HG03097 (cell line): ENCODE data around the gene BEX3.
A peak's percentile ranks its signal among the peaks of the same experiment; 100 is the strongest.
"Not testable (repeated sequence)": the region's sequence is repeated elsewhere in the genome, so short reads cannot be mapped to it uniquely, and the experiment has no call there.

Experiments
- ATAC-seq: cut with Tn5 transposase; IDR thresholded peaks from one replicate; pipeline ENCODE4 v1.9.1; 2021; ENCODE audit not compliant: unreplicated experiment, low FRiP score

BEX3 gene

GRCh38 chrX:103378990-103379389 is 2.7 kb downstream of the BEX3 start:
- no peak for ATAC-seq

GRCh38 chrX:103382877-103383276 is 6.5 kb downstream of the BEX3 start:
- no peak for ATAC-seq

GRCh38 chrX:103384672-103385071 is 8.3 kb downstream of the BEX3 start:
- no peak for ATAC-seq

DNA sequence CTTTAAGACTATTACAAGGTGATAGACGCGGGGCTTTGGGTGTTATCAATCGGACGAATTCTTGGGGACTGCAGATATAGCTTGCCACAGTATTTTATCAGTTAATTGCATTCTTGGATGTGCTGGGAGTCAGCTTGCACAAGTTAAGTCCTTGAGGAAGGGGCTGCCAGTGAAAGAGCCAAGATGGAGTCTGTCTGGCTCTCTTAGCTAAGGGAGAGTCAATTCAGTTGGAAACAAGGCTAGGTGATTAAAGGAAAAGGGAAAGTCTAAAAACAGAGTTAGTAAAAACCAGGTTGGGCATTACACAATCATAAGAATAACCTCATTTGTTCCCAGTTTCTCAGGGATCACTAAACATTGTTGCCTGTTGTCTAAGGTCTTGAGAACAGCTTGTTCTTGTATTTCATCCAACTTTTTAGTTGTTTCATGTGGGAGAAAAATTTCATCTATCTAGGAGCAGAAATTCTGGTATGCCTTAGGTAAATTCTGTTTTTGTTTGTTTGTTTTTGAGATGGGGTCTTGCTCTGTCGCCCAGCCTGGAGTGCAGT is 9.0 kb downstream of the BEX3 start:
- ATAC-seq, result not testable (repeated sequence)

GRCh38 chrX:103386332-103386731 is 10.0 kb downstream of the BEX3 start:
- no peak for ATAC-seq

DNA sequence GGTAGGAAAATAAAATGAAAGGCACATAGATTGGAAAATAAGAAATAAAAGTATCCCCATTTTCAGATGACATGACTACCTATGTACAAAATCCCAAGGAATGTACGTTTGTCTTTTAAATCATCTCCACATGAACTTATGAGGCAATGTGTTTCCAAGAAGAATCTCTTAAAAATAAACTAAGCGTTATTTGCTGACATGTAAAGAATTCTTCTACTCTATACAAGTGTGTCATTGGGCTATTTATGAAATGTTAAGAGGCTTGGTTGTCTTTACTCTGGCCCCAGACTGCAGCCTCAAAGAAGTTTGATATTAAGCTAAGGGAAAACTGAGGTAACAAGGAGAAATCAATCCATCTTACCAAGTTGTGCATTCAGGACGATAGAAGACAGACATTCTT is 17.1 kb downstream of the BEX3 start:
- no peak for ATAC-seq

GRCh38 chrX:103396186-103396585 is 19.8 kb downstream of the BEX3 start:
- ATAC-seq, result no peak

- no peak for ATAC-seq
These were observed 20.3 kb downstream of the BEX3 start for GRCh38 chrX:103396660-103397059.

DNA sequence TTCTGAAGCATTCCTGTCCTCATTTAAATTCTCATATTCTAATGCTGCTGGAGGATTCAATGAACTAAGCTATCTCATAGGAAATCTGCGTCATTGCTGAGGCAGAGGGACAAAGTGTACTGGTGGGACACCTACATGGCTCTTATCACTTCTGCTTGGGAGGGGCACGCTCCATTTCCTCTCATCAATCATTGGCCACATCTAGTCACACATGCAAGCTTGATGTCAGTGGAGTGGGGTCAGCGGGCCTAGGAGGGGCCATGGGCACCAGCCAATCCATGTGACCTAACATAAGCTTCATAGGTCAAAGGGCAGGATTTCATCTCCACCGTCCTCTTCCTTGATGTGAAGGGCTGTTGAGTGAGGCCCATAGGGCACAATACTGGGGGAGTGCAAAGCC is 21.4 kb downstream of the BEX3 start:
- ATAC-seq, result no peak

DNA sequence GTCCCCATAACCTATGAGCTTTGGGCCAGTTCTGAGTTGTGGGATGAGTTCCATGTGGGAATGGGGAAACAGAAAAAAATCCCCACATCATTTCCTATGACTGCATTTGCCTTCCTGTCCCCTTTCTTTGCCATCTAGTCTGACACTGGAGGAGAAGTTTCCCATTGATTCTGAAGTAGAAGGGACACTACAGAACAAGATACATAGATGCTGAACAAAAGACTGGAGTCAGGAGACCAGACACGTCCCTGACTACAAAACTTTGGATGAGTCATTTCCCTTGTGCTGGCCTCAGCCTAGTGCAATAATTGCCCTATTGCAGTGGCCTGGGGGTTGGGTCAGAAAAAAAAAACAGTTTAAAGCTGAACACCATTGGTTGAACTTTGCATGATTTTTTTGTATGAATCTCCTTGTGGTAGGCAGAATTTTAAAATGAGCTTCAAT is 22.1 kb downstream of the BEX3 start:
- ATAC-seq, result no peak

DNA sequence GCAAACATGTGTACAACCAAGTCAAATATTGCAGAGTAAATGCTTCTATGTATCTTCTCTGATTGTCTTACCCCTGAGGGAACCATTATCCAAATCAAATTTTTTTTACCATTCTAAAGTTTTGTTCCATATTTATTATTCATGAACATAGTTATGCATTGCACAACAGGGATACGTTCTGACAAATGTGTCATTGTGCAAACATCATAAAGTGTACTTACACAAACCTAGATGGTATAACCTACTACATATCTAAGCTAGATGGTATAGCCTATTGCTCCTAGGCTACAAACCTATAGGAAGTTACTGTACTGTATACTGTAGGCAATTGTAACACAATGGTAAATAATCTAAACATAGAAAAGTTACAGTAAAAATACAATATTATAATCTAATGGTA is 23.4 kb downstream of the BEX3 start:
- no peak for ATAC-seq

- ATAC-seq, result no peak
These were observed 24.6 kb downstream of the BEX3 start for GRCh38 chrX:103400931-103401330.

DNA sequence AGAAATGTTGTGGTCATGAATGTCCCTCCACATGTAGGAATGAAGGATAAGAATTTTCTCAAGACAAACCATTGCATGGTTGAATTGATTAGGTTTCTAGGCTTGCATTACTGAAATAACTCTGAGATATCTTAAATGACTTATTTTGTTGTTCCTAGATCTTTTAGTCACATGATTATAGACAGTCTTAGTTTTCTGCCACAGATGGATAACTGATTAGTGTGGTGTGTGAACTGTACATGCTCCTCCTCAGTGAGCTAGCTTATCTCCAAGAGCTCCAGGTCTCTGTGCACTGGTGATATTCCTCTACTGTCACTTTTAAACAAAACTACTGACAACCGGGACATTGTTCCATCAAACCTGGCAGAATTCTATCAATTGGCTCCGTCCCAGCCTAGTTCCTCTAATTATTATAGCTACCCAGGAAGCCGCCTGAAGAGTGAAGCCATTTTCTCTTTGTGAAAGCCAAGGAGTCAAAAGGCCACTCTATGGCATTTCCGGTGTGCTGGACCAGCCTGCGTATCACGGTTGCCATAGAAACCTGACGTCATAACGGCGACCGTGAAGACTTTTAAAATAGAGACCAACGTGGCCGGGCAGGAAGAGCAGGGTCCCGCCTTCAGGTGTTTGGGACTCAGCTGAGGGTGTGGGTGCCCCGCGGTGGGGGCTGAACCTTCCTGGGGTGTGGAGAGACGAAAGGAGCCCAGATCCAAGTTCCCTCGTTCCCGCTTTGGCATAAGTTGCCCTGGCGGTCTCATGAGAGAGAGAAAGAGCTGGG is 28.1 kb downstream of the BEX3 start:
- peak; percentile 92 for ATAC-seq

GRCh38 chrX:103405009-103405333 is 28.6 kb downstream of the BEX3 start:
- ATAC-seq, result peak; percentile 13

GRCh38 chrX:103406256-103406655 is 29.9 kb downstream of the BEX3 start:
- ATAC-seq, result no peak

DNA sequence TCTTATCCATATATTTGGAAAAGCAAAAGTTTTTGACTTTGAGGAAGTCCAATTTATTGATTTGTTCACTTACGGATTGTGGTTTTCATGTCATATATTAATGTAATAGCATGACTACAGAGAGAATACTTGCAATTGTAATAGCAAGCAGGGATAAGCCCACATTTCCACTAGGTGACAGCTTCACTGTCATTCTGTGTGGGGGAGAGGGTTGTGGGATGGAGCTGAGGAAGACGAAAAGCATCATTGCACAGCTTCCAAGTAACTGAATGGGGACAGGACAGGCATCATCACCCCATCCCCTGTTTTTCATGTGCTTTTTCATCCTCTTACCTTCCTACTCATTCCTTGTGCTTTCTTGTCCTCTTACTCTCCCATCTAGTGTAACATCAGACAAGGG is 31.4 kb downstream of the BEX3 start:
- ATAC-seq, result no peak

DNA sequence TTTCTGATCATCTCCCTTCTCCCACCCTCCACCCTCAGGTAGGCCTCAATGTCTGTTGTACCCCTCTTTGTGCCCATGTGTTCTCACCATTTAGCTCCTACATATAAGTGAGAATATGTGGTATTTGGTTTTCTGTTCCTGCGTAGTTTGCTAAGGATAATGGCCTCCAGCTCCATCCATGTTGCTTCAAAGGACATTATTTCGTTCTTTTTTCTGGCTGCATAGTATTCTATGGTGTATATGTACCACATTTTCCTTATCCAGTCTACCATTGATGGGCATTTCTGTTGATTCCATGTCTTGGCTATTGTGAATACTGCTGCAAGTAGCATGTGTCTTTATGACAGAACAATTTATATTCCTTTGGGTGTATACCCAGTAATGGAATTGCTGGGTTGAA is 35.4 kb downstream of the BEX3 start:
- ATAC-seq, result not testable (repeated sequence)

DNA sequence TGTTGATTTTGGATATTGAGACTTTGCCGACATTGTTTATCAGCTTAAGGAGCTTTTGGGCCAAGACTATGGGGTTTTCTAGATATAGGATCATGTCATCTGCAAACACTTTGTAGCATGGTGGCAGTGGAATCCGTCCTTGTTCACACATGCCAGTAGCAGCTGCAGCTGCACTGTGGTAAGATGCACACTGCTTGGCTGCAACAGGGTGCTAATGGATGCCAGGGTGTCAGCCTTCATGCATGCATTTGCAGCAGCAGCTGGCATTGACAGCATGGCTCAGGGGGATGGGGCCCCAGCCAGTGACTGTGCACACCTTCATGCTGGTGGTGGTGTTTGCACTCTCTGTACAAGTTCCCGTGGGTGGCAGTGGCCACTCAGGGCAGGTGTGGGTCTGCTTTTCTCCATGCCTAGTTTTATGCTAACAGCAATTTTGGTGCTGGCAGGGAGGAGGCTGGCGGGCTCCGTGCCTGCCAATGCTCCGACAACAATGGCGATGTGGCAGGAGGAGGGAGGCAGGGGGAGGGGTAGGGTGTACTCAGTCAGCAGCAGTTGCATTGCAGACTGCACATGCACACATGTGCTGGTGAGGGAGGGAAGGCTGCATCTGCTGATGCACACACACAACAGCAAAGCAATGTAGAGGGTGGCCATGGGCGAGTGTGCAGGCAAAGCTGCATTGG is 37.5 kb downstream of the BEX3 start:
- no peak for ATAC-seq

DNA sequence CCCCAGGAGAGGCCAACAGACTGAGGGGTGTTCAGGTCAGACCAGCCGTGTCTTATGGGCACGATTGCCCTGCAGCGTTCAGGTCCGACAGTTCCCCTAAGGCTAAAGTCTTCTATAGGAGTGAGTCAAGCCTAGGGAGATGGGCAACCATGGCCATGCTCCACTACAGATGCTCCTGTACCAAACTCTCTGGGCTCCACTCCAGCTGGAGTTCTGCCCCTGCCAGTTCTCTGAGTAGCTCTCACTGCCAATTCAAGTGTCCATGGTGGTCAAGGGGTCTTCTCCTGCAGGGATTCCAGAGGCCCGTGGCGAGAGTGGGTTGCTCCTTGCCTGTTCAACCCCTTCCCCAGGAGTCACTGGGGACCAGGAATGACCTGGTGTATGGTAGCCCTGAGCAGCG is 38.2 kb downstream of the BEX3 start:
- no peak for ATAC-seq

GRCh38 chrX:103415068-103415467 is 38.7 kb downstream of the BEX3 start:
- no peak for ATAC-seq

DNA sequence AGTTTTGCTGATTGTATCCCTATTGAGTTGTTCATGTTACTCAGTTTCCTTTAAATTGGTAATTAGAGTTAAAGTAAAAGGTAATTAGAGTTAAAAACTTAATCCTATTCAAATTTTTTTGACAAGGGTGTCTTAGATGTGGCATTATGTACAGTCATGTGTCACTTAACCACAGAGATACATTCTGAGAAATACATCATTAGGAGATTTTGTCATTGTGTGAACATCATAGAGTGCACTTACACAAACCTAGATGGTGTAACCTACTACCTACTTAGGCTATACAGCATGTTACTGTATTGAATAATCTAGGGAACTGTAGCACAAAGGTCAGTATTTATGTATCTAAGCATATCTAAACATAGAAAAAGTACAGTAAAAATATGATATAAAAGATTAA is 39.2 kb downstream of the BEX3 start:
- no peak for ATAC-seq

- no peak for ATAC-seq
These were observed 41.0 kb downstream of the BEX3 start for GRCh38 chrX:103417370-103417769.
